A549 (cell line): ENCODE measurements around the gene KRTAP4-3.
"Not testable (repeated sequence)": the region's sequence is repeated elsewhere in the genome, so short reads cannot be mapped to it uniquely, and the experiment has no call there.

Experiments
- MYC ChIP-seq: IDR thresholded peaks from 2 replicates; pipeline ENCODE4 v1.6.1; 2012; ENCODE audit warnings: mild to moderate bottlenecking, inconsistent platforms, low read length, improper control_type of control experiment, borderline replicate concordance
- TF ChIP-seq, protein P1 (sequence below): fragments of 200-600 bp; sonication (generic); IDR thresholded peaks from 2 replicates; pipeline ENCODE4 v1.6.1; 2016; ENCODE audit warnings: antibody characterized with exemption, mild to moderate bottlenecking, moderate library complexity

DNA sequence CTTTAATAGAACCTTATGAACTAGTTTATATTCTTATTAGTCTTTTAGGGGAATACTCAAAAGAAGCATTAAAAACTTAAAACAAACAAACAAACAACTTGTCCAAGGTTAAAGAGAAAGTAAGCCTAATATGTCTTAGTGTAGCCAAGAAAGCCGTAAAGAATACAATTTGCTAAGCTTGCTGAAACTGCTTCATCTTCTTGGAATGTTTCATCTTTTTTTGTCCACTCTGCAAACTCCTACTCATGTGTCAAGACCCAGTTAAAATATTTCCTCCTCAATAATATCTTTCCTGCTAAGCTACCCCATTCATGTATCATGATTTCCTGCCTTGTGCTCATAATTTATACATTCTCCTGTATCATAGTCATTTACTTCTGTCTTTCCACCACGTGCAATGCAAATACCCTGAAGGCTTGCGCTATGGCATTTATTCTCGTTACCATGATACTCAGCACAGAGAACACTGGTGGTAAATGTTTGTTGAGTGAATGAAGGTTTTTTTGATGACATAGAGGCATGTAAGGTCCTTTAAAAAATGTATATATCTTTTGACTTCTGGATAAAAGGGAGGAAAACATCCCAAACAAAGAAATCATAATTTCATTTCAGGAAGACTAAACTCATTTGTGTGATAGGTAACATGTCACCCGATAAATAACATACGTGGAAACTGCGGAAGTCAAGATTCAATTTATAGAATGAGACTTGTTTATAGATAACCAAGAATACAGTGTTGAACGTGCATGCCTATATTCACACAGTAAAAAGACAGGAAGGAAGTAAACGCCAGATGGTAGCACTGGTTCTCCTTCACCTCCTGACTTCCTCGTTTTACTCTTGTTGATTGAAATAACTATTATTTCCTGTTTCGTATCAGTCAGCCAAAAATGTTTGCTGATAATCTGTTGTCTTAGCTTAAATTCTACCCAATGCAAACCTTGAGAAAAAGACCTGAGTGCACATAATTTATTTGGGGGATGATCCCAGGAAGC lies 48.0 kb downstream of the KRTAP4-3 start:
- not testable (repeated sequence) for TF ChIP-seq MYC
- TF ChIP-seq, protein P1, sequence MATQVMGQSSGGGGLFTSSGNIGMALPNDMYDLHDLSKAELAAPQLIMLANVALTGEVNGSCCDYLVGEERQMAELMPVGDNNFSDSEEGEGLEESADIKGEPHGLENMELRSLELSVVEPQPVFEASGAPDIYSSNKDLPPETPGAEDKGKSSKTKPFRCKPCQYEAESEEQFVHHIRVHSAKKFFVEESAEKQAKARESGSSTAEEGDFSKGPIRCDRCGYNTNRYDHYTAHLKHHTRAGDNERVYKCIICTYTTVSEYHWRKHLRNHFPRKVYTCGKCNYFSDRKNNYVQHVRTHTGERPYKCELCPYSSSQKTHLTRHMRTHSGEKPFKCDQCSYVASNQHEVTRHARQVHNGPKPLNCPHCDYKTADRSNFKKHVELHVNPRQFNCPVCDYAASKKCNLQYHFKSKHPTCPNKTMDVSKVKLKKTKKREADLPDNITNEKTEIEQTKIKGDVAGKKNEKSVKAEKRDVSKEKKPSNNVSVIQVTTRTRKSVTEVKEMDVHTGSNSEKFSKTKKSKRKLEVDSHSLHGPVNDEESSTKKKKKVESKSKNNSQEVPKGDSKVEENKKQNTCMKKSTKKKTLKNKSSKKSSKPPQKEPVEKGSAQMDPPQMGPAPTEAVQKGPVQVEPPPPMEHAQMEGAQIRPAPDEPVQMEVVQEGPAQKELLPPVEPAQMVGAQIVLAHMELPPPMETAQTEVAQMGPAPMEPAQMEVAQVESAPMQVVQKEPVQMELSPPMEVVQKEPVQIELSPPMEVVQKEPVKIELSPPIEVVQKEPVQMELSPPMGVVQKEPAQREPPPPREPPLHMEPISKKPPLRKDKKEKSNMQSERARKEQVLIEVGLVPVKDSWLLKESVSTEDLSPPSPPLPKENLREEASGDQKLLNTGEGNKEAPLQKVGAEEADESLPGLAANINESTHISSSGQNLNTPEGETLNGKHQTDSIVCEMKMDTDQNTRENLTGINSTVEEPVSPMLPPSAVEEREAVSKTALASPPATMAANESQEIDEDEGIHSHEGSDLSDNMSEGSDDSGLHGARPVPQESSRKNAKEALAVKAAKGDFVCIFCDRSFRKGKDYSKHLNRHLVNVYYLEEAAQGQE = not testable (repeated sequence)
